Measurements from ENCODE around the gene UST. TPM values are rescaled to one million over a fixed set of nuclear protein-coding genes. Genes with fewer than 3 reads are reported as not detected.

Gene UST
- polyA plus RNA-seq, 1 experiment: 21.4 TPM

DNA sequence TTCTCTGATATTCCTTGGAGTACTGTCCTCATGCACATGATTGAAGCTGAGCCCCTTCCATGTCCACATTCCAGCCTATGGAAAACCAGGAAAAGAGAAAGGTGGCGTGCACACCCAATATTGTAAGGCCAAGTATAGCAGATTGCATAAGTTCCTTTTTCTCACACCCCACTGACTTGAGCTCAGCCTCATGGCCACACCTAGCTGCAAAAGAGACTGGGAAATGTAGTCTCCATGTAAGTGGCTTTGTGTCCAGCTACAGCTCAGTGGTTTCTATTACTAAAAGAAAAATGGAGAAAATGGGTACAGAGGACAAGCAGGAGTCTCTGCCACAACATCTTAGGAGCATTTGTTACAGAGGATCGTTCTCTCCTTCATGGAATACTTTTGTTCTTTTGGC lies 10.8 kb upstream of the UST start:
- Histone ChIP-seq H3K27ac (ENCODE audit: low read depth, low read length) (no peak overlapping the region), H3K9me3 (ENCODE audit: control insufficient read depth, insufficient read depth, low read length) (no peaks in the 10 kb centered on the region), H3K4me3 (ENCODE audit: low read depth, low read length) (no peak overlapping the region), H3K27me3 (ENCODE audit: control insufficient read depth, insufficient read depth, low read length) (no peaks in the 10 kb centered on the region)
- POLR2A ChIA-PET: interaction anchor here (0.7 kb wide), 1 partner anchor 12 kb away, joined by 6 read pairs; no protein-coding TSS in a partner anchor
- TF ChIP-seq, protein P1, sequence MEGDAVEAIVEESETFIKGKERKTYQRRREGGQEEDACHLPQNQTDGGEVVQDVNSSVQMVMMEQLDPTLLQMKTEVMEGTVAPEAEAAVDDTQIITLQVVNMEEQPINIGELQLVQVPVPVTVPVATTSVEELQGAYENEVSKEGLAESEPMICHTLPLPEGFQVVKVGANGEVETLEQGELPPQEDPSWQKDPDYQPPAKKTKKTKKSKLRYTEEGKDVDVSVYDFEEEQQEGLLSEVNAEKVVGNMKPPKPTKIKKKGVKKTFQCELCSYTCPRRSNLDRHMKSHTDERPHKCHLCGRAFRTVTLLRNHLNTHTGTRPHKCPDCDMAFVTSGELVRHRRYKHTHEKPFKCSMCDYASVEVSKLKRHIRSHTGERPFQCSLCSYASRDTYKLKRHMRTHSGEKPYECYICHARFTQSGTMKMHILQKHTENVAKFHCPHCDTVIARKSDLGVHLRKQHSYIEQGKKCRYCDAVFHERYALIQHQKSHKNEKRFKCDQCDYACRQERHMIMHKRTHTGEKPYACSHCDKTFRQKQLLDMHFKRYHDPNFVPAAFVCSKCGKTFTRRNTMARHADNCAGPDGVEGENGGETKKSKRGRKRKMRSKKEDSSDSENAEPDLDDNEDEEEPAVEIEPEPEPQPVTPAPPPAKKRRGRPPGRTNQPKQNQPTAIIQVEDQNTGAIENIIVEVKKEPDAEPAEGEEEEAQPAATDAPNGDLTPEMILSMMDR (IDR thresholded peaks at IDR 0.05; ENCODE audit: low read depth, low read length): no peak
- DNase-seq (ENCODE audit: low read depth, low spot score): no peak
- CTCF ChIA-PET: no interaction called here

DNA sequence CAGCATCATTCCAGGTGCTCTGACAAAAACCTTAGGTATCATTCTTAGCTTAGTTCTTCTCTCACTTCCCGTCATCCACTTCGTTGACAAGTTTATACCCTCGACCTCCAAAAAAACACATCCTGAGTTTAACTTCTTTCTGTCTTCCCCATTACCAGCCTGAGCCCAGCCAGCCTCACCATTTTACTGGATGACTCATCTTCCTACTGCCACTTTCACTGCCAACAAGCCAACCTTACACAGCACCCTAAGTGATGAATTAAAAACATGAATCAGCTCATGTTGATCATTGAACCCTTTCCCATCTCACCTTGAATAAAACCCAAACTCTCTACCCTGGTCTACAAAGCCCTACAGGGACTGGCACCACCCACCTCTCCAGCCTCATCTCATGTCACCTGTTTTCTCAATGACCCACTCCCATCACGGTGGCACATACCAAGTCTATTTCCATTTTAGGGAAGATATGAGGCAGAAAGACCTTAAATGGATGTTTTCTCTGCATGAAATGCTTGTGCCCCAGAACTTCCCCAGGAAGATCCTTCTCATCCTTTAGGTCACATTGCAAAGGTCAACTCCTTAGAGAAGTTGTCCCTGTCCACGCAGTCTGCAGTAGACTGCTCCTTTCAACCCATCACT lies 9.9 kb upstream of the UST start:
- TF ChIP-seq, protein P1 (IDR thresholded peaks at IDR 0.05; ENCODE audit: low read depth, low read length): no peak
- Histone ChIP-seq H3K4me3 (ENCODE audit: low read depth, low read length) (no peak overlapping the region), H3K27ac (ENCODE audit: low read depth, low read length) (no peak overlapping the region), H3K9me3 (ENCODE audit: control insufficient read depth, insufficient read depth, low read length) (no peaks in the 10 kb centered on the region), H3K27me3 (ENCODE audit: control insufficient read depth, insufficient read depth, low read length) (no peaks in the 10 kb centered on the region)
- CTCF ChIA-PET: no interaction called here
- POLR2A ChIA-PET: no interaction called here
- no peak for DNase-seq (ENCODE audit: low read depth, low spot score)

DNA sequence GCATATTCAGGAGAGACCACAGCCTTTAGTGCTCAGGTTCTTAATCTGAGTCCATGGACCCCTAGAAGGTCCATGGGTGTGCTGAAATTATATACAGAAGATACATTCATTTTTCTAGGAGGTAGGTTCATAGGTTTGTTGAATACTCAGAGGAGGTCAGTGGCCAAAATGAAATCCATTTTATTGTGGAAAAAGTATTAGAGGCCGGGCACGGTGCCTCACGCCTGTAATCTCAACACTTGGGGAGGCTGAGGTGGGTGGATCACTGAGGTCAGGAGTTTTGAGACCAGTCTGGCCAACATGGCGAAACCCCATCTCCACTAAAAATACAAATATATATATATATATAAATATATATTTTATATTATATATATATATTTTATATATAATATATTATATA lies 9.0 kb upstream of the UST start:
- CTCF ChIA-PET: no interaction called here
- Histone ChIP-seq H3K27ac (ENCODE audit: low read depth, low read length) (no peak overlapping the region), H3K4me3 (ENCODE audit: low read depth, low read length) (no peak overlapping the region), H3K27me3 (ENCODE audit: control insufficient read depth, insufficient read depth, low read length) (no peaks in the 10 kb centered on the region), H3K9me3 (ENCODE audit: control insufficient read depth, insufficient read depth, low read length) (no peaks in the 10 kb centered on the region)
- TF ChIP-seq, protein P1 (IDR thresholded peaks at IDR 0.05; ENCODE audit: low read depth, low read length): no peak
- POLR2A ChIA-PET: no interaction called here
- DNase-seq (ENCODE audit: low read depth, low spot score): no peak

DNA sequence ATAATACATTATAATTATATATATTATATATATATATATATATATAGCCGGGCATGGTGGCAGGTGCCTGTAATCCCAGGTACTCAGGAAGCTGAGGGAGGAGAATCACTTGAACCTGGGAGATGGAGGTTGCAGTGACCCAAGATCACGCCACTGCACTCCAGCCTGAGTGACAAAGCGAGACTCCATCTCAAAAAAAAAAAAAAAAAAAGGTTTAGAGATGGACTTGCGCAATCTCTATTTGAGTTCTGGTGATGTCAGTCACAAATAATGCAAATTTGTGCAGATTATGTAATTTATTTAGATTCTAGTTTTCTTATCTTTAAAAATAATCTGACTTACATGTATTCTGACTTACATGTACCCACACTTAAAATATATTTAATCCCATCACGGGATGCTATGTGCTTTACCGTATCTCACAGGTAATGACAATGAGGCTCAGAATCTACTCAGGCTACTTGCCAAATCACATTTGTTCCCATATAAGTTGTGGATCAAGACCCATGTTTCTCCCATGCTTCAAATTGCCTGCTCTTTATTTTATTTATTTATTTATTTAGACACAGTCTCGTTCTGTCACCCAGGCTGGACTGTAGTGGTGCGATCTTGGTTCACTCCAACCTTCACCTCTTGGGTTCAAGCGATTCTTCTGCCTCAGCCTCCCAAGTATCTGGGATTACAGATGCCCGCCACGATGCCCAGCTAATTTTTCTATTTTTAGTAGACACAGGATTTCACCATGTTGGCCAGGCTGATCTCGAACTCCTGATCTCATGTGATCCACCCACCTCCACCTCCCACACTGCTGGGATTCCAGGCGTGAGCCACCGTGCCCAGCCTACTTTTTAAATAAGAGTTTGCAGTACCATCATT lies 7.6 kb upstream of the UST start:
- no peaks in the 10 kb centered on the region for H3K27me3 ChIP-seq (ENCODE audit: control insufficient read depth, insufficient read depth, low read length)
- H3K4me3 ChIP-seq (ENCODE audit: low read depth, low read length): no peak overlapping the region
- CTCF ChIA-PET: no interaction called here
- no peak for DNase-seq (ENCODE audit: low read depth, low spot score)
- no peaks in the 10 kb centered on the region for H3K9me3 ChIP-seq (ENCODE audit: control insufficient read depth, insufficient read depth, low read length)
- POLR2A ChIA-PET: no interaction called here
- H3K27ac ChIP-seq (ENCODE audit: low read depth, low read length): no peak overlapping the region
- TF ChIP-seq, protein P1 (IDR thresholded peaks at IDR 0.05; ENCODE audit: low read depth, low read length): no peak

DNA sequence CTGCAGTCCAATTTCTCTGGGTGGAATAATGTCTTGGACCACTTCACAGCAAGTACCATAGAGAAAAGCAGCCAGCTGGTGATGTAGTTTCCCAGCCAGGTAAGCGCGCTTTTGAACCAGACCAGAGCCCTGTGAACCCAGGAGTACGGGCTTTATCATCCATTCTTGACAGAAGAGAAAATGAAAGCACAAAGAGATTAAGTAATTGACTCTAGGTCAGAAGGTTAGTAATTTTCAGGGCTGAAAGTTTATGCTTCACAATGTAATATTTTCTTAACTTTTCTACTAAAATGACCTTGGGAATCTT lies 7.1 kb upstream of the UST start:
- H3K9me3 ChIP-seq (ENCODE audit: control insufficient read depth, insufficient read depth, low read length): no peaks in the 10 kb centered on the region
- TF ChIP-seq, protein P1 (IDR thresholded peaks at IDR 0.05; ENCODE audit: low read depth, low read length): no peak
- H3K27me3 ChIP-seq (ENCODE audit: control insufficient read depth, insufficient read depth, low read length): no peaks in the 10 kb centered on the region
- DNase-seq (ENCODE audit: low read depth, low spot score): no peak
- ChIA-PET CTCF (no interaction called here), POLR2A (no interaction called here)
- no peak overlapping the region for H3K4me3 ChIP-seq (ENCODE audit: low read depth, low read length)
- no peak overlapping the region for H3K27ac ChIP-seq (ENCODE audit: low read depth, low read length)

Data from AG04450 (cell line).